ENCODE results near the gene RAPGEF2.

RAPGEF2 gene

GRCh38 chr4:159334461-159334860 is 231.6 kb downstream of the RAPGEF2 start:
- no peak for DNase-seq

- no peak for DNase-seq
Observed at GRCh38 chr4:159337041-159337440, 234.2 kb downstream of the RAPGEF2 start.

GRCh38 chr4:159341522-159341921 is 238.6 kb downstream of the RAPGEF2 start:
- no peak for DNase-seq

- DNase-seq, result no peak
Observed at GRCh38 chr4:159342374-159342773, 239.5 kb downstream of the RAPGEF2 start.

GRCh38 chr4:159343116-159343515 is 240.2 kb downstream of the RAPGEF2 start:
- peak; percentile 4 for DNase-seq

GRCh38 chr4:159344877-159345276 is 242.0 kb downstream of the RAPGEF2 start:
- no peak for DNase-seq

GRCh38 chr4:159346681-159347080 is 243.8 kb downstream of the RAPGEF2 start:
- no peak for DNase-seq

- no peak for DNase-seq
Observed at GRCh38 chr4:159347813-159348212, 244.9 kb downstream of the RAPGEF2 start.

- DNase-seq, result no peak
Observed at GRCh38 chr4:159349332-159349731, 246.5 kb downstream of the RAPGEF2 start.

- DNase-seq, result no peak
Observed at GRCh38 chr4:159352609-159353008, 249.7 kb downstream of the RAPGEF2 start.

- DNase-seq, result no peak
Observed at GRCh38 chr4:159353422-159354116, 250.7 kb downstream of the RAPGEF2 start.

GRCh38 chr4:159355466-159355865 is 252.6 kb downstream of the RAPGEF2 start:
- no peak for DNase-seq

GRCh38 chr4:159357350-159357749 is 254.5 kb downstream of the RAPGEF2 start:
- DNase-seq, result no peak

GRCh38 chr4:159358226-159358625 is 255.3 kb downstream of the RAPGEF2 start:
- no peak for DNase-seq

- no peak for DNase-seq
Observed at GRCh38 chr4:159360549-159360948, 257.7 kb downstream of the RAPGEF2 start.

- no peak for DNase-seq
Observed at GRCh38 chr4:159363361-159363760, 260.5 kb downstream of the RAPGEF2 start.

- no peak for DNase-seq
Observed at GRCh38 chr4:159366966-159367780, 264.3 kb downstream of the RAPGEF2 start.

- DNase-seq, result no peak
Observed at GRCh38 chr4:159367781-159368080, 264.9 kb downstream of the RAPGEF2 start.

GRCh38 chr4:159368320-159368719 is 265.4 kb downstream of the RAPGEF2 start:
- DNase-seq, result no peak

- DNase-seq, result no peak
Observed at GRCh38 chr4:159369256-159369655, 266.4 kb downstream of the RAPGEF2 start.

GRCh38 chr4:159370286-159370685 is 267.4 kb downstream of the RAPGEF2 start:
- DNase-seq, result peak; percentile 7

- no peak for DNase-seq
Observed at GRCh38 chr4:159374749-159375530, 272.1 kb downstream of the RAPGEF2 start.

- DNase-seq, result no peak
Observed at GRCh38 chr4:159376289-159376688, 273.4 kb downstream of the RAPGEF2 start.
